ENCODE results near the gene BTBD9.

BTBD9 gene

GRCh38 chr6:38591439-38591838, 48.3 kb downstream of the BTBD9 start:
- ChIA-PET POLR2A (no interaction called here), CTCF (interaction anchor here (2.9 to 3.5 kb wide), 2 partner anchors 8 to 10 kb away, joined by 10 to 19 read pairs; no protein-coding TSS in a partner anchor)
- no peak for TF ChIP-seq CTCF (IDR thresholded peaks at IDR 0.05; ENCODE audit: control extremely low read depth, extremely low read depth, low read depth, missing control alignments)
- DNase-seq (ENCODE audit: extremely low spot score), result no peak

DNA sequence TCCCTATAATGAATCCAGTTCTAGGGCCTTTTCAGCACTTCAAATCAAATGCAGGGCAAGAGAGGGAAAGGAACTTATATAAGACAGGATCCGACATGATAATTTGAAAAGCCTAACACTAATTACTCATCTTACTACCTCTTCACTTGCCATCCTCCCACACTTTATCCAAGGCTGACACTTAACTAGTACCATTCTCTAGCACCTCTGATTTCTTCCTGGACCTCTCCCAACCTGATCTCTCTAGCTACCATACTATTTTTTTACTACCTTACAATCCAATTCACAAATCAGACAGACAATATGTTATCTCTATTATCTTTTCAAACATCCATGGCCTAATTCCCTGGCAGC, 50.4 kb downstream of the BTBD9 start:
- POLR2A ChIA-PET, result no interaction called here
- DNase-seq (ENCODE audit: extremely low spot score), result no peak
- TF ChIP-seq CTCF (IDR thresholded peaks at IDR 0.05; ENCODE audit: control extremely low read depth, extremely low read depth, low read depth, missing control alignments), result no peak
- CTCF ChIA-PET, result interaction anchor here (2.9 kb wide), 1 partner anchor 12 kb away, joined by 10 read pairs; no protein-coding TSS in a partner anchor

DNA sequence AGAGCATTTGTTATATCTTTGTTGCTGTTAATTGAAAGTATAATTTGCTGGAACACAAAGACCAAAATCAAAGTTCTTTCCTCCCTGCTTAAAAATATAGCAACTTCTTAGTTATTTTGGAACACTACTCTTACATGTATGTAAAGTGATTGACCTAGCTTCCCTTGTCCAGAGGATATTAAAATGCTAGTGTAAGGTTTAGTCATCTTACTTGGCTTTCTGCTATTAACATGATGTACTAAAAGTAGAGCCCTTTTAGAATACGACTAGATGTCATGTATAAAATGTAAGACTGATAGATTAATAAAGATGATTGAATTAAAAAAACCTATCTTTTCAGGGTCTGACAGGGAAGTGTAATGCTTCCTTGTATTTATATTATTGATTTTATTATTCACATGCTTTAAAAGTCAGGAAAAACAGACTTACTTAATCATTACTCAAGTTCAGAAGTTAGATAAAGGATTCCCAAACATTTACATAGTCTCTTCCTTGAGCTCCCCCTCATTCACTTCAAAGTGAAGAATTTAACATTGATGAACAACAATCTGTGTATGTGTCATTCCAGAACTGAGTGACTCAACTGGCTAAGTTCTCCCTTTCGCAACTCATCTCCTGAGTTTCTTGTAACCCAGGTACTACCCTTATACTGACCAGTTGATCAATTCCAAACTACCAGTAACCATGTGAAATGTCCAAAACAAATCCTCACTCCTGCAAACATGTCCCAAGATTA, 50.9 kb downstream of the BTBD9 start:
- DNase-seq (ENCODE audit: extremely low spot score), result no peak
- POLR2A ChIA-PET, result no interaction called here
- TF ChIP-seq CTCF (IDR thresholded peaks at IDR 0.05; ENCODE audit: control extremely low read depth, extremely low read depth, low read depth, missing control alignments), result no peak
- CTCF ChIA-PET, result no interaction called here

GRCh38 chr6:38587766-38588362, 51.9 kb downstream of the BTBD9 start:
- no peak for DNase-seq (ENCODE audit: extremely low spot score)
- no peak for TF ChIP-seq CTCF (IDR thresholded peaks at IDR 0.05; ENCODE audit: control extremely low read depth, extremely low read depth, low read depth, missing control alignments)
- POLR2A ChIA-PET, result no interaction called here
- CTCF ChIA-PET, result no interaction called here

- CTCF ChIA-PET, result interaction anchor here (1.3 kb wide), 1 partner anchor 489 kb away, joined by 3 read pairs; no protein-coding TSS in a partner anchor
- POLR2A ChIA-PET, result no interaction called here
- DNase-seq (ENCODE audit: extremely low spot score), result no peak
- no peak for TF ChIP-seq CTCF (IDR thresholded peaks at IDR 0.05; ENCODE audit: control extremely low read depth, extremely low read depth, low read depth, missing control alignments)
Observed at GRCh38 chr6:38586992-38587391, 52.7 kb downstream of the BTBD9 start.

- ChIA-PET CTCF (interaction anchor here (1.2 to 4.5 kb wide), 3 partner anchors 8 to 14 kb away, joined by 3 to 19 read pairs (median 18); no protein-coding TSS in a partner anchor), POLR2A (no interaction called here)
- DNase-seq (ENCODE audit: extremely low spot score), result no peak
- no peak for TF ChIP-seq CTCF (IDR thresholded peaks at IDR 0.05; ENCODE audit: control extremely low read depth, extremely low read depth, low read depth, missing control alignments)
Observed at GRCh38 chr6:38584731-38585130, 55.0 kb downstream of the BTBD9 start.

Measured in GM10248 (cell line).